Retina (tissue), 1 donor: Measurements from ENCODE around the gene STON2.

Source experiments
- DNase-seq: peaks from one replicate; pipeline ENCODE4 v3.0.0-alpha.2; 2016

Gene STON2, protein sequence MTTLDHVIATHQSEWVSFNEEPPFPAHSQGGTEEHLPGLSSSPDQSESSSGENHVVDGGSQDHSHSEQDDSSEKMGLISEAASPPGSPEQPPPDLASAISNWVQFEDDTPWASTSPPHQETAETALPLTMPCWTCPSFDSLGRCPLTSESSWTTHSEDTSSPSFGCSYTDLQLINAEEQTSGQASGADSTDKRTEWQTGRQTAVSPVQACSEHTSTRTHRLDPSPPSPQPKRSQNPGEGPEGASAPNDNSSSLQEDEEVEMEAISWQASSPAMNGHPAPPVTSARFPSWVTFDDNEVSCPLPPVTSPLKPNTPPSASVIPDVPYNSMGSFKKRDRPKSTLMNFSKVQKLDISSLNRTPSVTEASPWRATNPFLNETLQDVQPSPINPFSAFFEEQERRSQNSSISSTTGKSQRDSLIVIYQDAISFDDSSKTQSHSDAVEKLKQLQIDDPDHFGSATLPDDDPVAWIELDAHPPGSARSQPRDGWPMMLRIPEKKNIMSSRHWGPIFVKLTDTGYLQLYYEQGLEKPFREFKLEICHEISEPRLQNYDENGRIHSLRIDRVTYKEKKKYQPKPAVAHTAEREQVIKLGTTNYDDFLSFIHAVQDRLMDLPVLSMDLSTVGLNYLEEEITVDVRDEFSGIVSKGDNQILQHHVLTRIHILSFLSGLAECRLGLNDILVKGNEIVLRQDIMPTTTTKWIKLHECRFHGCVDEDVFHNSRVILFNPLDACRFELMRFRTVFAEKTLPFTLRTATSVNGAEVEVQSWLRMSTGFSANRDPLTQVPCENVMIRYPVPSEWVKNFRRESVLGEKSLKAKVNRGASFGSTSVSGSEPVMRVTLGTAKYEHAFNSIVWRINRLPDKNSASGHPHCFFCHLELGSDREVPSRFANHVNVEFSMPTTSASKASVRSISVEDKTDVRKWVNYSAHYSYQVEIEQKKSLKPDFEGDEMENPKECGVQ

DNA sequence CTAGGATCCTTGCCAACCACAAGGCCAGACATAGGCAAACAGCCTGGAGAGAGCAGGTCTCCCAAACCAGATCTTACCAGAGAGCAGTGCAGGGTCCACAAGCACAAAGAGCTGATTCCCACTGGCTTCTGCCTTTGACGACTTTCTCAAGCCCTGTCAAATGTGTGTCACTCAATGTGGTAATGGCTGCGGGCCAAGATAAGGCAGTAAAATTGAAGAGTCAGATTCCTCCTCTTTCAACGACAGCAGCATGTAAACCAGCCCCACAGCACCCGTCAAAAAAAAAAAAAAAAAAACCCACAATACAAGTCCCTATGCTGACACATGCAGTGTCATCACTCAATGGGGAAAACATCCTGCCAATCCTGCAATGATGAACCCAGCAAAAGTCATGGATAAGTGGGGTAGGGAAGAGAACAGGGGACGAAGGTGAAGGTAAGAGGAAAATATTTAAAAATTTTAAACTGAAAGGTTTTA lies at the start of gene STON2:
TSS of gene STON2 (minus strand) at position 123 of the 477 bp plus-strand sequence. CDS start 1,942 bp downstream, outside the sequence.
- no peak for DNase-seq

DNA sequence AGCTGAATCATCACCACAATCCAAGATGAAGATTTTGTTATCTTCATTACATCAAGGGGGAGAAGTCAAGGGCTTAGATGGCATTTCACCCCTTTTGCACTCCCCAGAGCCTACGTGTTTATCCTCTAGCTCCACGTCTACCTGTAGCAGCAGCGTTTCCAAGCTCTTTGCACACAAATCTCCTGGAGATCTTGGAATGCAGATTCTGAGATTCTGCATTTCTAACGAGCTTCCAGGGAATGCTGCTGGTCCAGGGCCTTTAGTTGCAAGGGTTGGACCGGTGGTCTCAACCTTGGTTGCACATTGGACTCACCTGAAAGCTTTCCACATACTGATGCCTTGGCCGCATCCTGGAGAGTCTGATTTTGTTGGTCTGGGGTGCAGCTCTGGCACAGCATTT lies 49.5 kb upstream of the STON2 start:
- no peak for DNase-seq

DNA sequence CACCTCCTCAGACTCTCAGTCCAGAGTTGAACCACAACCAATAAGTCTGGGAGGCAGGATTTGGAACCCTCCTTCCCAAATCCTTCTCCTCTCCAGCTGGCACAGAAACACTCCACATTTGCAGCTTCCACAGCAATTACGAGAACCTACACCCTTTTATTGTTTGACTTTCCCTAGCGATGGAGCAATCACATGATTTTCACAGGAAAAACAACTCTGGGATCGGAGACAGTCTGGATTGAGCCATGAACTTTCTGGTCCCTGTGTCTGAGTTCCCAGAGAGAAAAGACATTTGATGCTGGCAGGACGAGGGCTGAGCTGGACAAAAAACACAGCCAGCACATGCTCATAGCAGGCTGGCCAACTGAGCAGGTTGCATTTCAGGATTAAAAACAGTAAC lies 49.0 kb upstream of the STON2 start:
- DNase-seq, result no peak

DNA sequence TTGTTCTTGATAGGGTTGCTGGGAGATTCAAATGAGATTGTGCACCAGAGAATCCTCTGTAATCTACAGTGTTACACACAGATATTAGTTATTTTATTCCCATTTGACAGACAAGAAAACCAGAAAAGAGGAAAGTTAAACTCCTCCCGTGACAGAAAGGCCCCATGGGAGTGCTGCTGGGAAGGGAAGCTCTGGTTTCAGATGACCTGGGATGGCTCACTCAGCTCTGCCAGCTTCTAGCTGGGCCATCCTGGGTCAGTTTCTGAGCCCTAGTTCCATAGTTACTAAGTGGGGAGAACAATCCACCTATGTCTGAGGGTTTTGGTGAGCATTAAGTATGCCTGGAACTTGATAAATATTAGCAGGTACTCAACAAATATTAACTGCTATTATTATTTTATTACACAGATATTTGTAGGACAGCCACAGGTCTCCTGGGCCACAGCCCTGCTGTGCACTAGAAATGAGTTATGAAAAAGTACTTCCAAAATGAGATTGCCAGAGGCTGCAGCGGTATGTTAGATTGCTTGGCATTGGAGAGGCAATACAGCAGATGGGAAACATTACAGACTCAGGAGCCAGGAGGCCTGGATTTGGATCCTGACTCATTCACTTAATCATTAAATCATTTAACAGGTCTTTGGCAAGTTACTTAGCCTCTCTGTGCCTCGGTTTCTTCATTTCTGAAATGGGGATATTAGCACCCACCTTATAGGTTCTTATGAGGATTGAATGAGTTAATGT lies 47.1 kb upstream of the STON2 start:
- DNase-seq, result no peak

DNA sequence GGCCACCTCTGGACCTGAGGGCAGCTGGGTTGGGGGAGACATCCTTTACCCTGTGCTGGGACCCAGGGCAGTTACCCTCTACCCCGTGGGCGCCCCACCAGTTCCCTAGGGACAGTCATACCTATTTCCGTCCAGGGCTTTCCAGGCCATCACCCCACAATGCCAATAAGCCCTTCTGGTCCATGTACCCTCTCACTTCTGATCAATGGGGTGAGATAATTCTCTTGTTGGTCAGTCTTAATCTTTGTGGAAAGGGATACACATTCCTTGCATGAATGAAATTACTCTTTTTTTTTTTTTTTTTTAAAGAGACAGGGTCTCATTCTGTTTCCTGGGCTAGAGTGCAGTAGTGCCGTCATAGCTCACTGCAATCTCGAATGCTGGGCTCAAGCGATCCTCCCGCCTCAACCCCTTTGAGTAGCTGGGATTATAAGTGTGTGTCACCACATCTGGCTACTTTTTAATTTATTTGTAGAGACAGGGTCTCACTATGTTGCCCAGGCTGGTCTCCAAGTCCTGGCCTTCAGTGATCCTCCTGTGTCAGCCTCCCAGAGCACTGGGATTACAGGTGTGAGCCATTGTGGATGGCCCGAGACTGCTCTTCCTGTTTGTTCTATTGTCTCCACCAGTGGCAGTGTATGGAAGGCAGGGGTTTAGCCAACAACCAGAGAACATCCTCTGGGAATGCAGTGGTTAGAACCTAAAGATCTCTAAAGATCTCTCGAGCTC lies 46.3 kb upstream of the STON2 start:
- DNase-seq, result no peak

DNA sequence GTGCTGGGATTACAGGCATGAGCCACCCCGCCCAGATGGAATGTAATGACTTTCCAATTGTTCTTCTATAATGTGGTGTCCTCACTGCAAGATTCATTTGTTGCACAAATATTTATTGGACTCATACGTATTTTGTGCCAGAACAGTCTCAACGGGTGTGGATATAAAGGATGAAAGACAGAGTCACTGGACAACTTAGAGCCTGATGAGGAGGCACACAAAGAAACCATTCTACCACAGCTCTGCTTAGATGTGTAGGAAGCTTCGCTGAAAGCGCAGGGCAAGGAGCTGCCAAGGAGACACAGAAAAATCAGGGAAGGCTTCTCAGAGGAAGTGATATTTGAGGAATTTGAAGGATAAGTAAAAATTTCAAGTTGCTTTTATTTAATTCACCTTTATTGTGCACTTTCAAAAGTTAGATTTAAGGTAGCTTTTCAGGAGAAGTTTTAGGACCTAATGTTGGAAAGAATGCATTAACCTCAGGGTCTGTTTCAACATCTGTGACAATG lies 41.6 kb upstream of the STON2 start:
- no peak for DNase-seq

DNA sequence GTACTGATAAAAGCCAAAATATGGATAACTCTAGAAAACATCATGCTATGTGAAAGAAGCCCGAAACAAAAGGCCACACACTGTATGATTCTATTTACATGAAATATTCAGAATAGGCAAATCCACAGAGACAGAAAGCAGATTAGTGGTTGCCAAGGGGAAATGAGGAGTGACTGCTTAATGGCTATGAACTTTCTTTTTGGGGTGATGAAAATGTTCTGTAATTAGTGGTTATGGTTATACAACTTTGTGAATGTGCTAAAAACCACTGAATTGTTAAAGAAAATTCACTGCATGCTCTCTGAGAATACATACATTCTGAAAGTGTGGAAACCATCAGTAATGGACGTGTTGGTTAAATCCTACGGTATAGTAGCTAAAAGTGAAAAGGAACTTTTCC lies 39.9 kb upstream of the STON2 start:
- no peak for DNase-seq

DNA sequence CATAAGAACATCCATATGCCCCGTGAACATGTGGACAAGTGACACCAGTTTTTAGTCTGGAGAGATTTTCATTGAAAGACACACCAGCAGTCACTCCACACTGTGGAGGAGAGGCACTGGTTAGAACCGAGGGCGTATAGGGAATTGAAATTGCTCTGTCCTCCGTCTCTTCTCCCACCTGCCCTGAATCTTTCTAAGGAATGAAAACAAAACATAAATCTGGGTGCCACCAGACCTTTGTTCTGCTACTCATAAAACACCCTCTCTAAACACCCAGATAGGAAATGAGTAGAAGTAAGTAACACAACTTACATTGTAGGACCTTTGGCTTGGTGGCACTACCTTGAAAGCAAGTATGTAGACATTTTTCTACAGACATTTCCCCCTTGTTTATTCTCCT lies 37.1 kb upstream of the STON2 start:
- no peak for DNase-seq

DNA sequence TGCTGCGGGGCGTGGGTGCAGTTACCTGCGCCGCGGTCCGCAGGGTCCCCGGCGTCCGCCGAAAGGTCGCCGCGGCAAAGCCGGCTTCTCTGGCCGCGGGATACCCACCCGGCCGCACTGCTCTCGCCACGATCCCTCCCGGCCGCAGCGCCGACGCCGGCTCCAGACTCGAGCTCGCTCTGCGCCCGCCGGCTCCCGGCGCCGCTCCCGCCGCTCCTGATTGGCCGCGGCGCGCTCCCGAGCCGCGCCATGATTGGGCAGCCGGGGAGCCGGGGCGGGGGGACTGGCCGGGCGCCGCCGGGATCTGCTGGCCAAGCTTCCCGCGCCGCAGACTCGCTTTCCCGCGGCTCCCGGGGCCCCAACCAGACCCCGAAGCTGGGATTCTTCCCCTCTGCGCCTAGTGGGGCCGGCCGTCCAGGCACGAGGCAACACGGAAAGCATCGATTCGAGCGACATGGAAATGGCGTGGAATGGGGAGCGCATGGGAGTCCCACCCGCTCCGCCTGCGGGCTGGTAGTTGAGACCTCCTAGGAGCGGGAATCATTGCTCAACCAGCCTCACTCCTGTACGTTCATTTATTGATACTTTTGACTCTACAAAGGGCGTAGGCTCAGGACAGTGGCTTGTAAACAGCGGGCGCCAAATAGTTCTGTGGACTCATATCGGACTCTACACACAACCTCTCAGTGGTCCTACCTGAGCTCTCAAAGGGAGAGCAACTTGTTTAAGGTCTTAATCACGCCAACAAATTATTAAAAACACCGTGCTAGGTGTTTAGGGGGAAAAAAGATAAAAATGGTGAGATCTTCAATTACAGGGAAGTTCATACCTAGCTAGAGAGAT lies 36.4 kb upstream of the STON2 start:
- peak; percentile 93 for DNase-seq

DNA sequence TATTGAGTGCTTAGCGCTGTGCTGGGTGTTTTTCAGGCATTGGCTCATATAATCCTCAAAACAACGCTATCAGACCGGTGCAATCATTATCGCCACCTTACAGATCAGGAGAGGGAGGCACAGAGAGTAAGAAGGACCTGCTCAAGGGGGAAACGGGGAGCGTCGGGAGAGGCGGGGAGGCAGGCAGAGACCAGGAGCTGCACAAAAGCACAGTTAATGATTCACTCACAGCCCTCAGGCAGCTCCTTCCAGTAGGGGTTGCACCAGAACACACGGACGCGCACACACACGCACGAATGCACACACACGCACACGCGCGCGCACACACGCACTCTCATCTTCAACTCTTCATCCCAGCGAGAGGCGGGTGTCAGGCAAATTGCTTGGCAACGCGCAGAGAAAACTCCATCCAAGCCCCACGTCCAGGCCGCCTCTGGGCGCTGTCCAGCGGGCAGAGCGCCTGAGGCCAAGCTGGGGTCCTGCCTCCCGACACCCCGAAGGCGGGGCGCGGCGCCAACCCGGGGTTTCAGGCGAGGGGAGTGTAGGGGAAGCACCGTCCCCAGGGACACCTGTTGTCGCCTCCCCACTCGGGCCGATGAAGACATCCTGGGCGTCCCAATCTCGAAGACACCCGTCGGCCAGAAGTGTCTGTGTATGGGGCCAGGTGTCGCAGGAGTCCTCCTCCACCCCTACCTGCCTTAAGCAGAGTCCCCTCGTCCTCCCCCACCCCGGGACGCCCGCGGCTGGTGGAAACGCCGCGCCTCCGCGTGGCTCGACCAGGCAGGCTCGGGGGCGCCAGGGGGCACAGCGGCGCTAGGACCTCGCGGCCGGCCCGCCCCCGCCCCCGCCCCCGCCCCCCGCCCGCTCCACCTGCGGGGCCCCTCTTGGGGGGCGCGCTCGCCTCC lies 35.5 kb upstream of the STON2 start:
- DNase-seq, result peak; percentile 92

DNA sequence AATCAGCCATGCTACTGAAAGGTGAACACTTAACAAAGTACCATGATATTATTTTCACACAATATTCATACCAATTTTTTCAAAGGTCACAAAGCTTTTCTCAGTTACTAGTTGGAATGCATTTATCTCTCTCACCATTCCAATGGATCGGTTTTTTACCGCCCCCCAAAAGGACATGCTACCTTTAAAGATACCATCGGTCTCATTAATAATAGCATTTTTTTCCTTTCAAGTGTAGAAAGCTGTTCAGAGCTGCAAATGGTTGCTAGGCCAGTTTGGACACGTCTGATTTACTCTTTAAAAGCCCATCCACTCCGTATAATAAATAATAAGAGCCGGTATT lies 34.9 kb upstream of the STON2 start:
- peak; percentile 18 for DNase-seq

DNA sequence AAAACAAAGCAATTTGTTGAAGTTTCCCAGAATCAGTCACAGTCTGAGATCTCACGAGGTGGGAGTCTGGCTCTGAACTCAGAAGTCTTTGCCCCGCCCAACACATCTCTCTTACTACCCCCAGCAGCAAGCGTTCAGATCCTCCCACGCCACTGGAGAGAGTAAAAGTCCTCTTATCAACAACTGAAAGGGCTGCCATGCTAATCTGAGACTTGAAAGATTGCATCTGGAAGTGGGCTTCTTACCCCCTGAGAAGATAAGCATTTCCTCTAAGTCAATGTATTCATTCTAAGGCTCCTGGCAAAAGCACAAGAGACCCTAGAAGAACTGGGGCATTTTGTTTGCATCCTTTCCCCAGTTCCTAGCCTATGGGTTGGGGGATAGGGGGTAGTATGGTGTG lies 34.1 kb upstream of the STON2 start:
- no peak for DNase-seq

DNA sequence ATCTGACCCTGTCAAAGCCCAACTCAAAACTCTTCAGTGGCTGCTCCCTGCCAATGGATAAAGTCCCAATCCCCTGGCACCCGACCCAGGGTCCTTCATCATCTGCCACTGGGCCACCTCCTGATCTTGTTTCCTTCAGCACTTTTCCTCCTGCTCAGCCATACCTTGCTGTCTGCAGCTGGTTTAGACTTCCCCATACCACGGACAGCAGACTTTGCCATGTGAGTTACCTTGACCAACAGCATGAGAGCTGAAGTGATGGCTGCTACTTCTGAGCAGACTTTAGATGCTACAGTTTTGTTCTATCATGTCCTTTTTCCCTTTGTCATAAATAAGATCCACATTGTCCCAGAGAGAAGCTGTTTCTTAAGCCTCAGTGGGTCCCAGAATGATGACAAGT lies 33.3 kb upstream of the STON2 start:
- DNase-seq, result no peak

DNA sequence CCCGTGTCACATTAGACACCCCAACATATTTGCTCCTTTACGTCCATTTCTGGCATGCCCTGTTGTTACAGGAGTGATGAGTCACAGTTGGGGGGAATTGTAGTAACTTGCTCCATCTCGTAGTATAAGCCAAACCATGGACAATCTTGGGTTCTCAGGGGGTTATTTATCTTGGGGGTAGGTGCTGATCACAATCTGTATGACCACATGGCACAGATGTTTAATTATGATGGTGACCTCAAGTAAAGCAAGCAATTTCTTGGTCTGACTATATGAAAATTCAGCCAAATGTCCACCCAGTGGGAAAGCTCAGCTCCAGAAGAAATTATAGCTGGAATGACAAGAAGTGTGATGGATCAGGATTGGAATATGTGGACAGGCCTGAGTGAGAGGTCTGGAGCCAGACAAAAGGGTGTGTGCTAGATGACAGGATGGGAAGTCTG lies 32.1 kb upstream of the STON2 start:
- no peak for DNase-seq

DNA sequence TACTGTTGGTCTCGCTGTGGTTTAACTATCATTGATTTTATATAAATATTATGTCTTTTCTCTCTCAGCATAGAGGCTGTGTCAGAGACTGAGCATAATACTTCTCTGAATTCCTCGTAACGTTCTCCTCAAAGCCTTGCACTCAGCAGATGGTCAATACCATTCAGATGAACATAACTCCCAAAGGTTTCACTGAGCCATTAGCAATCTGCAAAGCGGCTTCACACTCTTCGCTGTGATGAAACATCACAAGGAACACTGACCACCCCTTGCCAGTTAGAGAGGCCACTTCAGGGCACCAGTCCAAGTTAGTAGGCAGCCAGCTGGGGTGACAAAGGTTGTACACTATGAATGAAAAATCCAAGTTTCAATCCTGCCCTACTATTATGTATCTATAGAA lies 30.1 kb upstream of the STON2 start:
- DNase-seq, result peak; percentile 32

DNA sequence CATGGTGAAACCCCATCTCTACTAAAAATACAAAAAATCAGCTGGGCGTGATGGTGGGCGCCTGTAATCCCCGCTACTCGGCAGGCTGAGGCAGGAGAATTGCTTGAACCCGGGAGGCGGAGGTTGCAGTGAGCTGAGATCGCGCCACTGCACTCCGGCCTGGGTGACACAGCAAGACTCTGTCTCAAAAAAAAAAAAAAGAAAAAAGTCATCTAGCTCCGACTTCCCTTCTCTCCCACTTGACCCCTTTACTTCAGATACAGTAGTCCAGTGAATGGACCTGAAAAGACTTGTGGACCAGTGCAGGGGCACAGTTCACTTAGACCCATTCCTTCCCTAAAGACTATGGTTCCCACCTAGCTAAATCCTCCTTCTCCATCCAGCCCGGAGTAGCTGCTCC lies 29.6 kb upstream of the STON2 start:
- peak; percentile 31 for DNase-seq

DNA sequence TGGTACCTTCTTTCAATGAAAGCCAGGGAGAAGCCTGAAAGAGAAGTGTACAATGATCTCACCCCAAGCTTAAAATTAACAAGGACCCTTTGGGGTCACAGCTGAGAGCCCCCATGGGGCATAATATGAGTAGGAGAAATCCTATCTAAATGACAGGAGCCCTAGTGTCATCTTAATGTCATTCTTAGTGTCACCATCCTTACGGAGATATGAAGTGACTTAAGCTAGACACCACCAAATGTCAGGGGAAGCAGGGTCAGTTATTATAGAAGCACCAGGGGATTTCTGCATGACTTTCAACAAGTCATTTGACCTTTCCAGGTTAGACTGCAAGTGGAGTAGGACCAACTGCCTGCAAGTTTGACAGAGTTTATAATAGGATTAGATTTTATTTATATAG lies 28.9 kb upstream of the STON2 start:
- no peak for DNase-seq

DNA sequence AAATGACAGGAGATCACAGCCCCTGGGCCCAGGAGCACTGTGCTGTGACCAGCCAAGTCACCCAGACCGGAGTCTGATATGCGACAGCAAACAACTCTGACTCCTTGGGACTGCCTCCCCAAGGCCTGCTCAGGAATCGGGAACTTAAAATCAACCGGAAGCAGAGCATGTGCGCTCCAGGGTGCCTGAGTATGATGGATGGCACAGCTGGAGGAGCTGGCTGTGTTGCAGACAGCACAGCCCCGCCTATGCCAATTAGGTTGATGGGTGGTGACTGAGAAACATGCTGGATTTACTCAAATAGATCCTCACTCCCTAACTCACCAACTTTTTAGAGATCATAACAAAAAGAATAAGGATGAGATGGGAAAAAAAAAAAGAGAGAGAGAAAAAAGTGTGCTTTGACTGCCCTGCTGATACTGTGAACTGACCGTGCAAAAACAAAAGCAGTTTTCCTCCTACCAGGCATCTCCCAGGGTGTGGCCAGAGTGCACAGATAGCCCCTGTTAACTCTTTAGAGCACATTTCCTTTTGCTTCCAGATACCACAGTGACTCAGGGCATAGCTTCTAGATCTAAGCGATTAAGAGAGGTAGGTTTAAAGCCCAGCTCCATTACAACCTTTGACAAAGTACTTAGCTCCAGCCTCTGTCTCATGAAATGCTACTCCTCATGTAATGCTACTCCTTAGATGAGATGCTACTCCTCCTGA lies 27.4 kb upstream of the STON2 start:
- DNase-seq, result peak; percentile 63

DNA sequence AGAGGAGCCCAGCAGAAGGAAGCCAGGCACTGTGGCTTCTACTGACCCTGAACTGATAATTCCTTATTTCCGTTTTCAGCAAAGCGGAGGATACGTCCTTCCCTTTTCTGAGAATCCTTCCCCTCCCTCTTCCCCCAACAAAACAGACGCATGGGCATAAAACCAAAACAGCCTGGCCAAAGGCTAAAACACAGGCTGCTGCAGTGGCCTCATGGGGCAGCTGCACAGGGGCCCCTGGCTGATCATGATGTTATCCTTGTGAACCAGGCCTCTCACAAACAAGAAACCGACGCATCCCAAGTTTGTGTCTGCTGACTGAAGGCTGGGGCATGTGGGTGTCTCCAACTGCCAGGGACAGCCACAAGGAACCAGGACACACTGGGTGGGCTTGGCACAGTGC lies 23.4 kb upstream of the STON2 start:
- DNase-seq, result no peak
